SIG-M5 (cell line): ENCODE measurements around the gene GABRG3.

ENCODE experiments used
- DNase-seq: peaks from one replicate; lab custom pipeline; 2025; lab: John Stamatoyannopoulos, UW

The GABRG3 gene

DNA sequence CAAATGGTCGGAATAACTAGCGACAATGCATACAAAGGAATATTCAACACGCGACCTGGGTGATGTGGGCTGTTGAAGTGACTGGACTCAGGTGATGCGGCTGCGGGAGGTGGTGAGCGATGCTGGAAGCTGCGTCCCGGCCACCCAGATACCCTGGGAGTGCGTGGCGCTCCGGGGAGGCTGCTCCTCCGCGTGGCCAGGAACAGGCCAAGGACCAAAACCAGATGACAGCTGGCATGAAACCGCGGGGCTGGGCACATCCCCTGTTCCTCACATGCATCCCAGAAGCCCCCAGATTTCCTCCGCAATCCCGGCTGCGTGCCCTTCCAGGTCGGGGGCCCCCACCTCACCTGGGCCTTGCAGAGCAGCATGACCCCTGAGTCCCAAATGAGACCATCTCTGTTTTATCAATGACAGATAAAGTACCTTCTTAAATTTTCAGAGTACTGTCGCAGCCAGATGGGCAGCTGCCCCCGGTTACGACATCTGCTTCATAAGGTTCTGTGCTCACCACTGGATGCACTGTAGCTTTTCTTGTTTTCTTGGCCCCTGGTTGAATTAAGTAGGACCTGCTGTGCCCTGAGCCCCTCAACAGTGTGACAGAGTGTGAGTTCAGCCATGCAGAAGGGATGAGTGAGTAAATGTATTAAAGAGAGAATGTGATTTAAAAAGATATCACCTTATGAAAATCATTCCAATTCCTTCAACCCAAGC, 278.2 kb downstream of the GABRG3 start:
- DNase-seq, result no peak

DNA sequence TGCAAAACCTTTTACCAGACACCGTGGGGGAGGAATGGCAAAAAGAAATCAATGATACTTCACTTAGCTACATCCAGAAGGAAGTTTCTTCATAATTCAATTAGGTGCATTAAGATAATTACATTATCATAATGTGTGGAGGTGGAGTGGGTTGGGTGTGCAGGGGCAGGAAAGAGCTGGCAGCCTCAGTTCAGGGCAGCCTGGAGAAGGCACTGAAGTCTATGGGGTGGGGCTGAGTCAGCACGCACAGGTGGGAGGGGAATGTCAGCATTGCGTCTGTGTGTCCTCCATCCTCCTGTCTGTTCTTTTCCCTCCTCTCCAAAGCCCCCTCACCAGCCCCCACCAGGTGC, 278.8 kb downstream of the GABRG3 start:
- no peak for DNase-seq

DNA sequence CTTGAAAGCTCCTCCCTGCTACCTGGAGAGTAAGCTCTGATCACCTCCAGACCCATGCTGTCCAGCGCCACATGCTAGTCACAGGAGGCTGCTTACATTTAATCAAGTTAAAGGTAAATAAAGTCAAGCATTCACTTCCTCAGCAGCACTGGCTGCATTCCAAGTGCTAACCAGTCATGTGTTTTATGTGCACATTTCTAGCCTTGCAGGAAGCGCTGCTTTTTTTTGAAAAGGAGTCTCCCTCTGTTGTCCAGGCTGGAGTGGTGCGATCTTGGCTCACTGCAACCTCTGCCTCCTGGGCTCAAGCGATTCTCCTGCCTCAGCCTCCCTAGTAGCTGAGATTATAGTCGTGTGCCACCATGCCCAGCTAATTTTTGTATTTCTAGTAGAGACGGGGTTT, 279.2 kb downstream of the GABRG3 start:
- DNase-seq, result no peak

DNA sequence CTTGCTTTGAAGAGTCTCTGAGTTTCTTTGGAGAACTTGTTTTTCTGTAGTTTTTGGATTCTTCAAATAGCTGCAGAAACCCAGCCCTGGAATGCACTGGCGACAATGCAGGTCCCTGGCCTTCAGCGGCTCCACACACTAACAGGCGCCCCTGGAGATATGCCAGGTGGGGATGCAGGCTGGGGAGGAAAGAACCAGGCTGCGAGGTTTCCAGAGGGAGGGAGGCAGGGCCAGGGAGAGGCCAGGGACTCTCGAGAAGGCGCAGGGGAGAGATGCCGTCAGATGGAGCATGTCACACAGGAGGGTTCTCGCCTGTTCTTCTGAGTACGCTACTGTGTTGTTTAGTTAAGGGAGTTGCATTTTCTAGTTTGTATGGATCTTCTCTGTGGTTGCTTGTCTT, 283.1 kb downstream of the GABRG3 start:
- no peak for DNase-seq

DNA sequence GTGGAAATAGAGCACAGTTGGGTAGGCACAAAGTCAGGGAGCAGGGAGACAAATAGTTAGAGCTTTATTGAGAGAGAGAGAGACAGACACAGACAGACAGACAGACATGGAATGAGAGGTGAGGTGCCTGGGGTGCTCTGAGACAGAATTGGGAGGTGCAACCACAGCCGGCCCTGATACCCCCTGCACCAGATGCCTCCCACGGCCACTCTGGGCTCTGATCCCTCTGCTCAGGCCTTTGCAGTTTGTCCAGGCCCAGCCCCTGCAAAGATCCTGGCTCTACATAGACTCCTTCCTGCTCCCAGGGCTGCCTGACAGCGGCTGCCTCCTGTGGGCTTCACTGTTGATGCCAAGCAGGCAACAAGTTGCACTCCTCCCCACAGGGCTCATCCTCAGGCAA, 283.8 kb downstream of the GABRG3 start:
- DNase-seq, result no peak

DNA sequence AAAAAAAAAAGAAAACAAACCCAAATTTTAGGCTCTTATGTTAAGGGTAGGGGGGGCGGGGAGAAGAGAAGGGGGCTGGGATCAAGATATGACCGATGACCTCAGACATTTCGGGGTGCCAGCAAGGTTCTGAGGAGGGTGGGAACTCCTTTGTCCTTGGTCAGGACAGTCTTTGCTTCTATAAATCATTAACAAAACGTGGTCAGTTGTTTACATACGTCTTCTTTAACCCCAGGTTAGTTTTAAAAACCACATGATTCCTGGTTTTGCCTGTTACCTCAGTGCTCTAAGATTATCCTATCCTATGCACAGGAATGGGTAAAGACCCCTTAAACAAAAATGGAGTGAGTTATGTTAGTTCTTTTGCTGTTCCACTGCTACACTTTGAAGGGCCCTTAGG, 285.5 kb downstream of the GABRG3 start:
- no peak for DNase-seq

DNA sequence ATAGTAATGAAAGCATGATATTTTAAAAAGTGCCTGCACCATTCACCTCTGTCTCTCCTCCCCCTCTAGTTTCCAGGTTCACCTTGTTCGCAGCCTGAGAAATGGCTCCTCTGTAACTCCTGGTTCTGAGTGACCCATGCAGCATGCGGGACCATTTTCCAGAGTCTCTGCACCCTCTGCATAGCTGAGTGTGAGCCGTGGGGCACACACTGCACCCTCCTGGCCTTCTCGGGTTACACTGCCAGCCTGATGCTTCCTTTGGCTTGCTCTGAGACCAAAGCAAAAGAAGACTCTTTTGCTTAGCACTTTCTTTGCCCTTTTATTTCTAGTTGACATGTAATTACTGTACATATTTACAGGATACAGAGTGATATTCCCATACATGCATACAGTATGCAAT, 287.3 kb downstream of the GABRG3 start:
- no peak for DNase-seq

DNA sequence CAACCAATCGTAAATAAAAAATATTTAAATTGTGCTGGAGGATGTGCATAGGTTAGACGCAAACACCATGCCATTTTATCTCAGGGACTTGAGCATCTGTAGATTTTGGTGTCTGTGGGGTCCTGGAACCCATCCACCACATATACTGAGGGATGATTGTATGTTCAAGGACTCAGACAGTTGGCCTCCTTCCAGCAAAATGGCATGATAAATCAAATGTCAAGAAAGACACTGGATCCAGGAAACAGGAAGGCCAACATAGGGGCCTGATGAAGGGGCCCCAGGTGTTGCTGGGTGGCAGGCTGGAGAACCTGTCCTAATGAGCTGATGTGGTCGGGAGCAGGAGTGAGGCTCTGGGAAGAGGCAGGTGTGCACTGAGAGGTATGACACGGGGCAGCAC, 289.5 kb downstream of the GABRG3 start:
- DNase-seq, result no peak

DNA sequence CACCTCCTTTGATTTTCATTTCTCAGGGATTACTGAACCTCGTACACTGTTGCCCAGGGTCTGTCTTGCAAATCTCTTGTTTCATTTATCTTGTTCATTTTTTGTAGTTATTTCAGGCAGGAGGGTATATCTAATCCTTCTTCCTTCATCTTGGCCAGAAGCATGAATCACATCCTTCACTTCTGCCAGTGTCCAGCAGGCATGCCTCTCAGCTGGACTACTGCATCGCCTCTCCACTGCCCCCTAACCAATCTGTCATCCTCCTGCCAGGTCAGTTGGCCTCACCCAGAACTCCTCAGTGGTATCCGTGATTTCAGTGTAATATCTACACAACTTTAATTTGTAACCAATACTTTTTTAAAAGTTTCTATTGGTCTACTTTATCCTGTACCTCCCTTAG, 297.9 kb downstream of the GABRG3 start:
- DNase-seq, result no peak

DNA sequence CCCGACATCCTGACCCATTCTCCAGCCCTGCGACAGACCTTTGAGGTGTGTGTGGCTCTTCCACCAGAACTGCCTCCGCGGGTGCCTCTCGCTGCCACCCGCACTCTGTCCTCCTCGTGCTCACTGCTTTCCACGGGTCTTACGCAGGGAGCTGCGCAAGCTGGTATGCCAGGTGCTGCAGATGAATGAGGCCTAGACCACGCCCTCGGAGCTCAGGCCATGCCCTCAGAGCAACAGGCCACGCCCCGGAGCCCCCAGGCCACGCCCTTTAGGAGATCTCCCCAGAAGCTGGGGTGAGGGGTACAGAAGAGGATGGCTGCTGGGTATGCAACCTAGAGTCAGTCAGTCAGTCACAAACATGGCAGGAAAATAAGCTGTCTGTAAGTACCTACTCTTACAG, 300.3 kb downstream of the GABRG3 start:
- no peak for DNase-seq

DNA sequence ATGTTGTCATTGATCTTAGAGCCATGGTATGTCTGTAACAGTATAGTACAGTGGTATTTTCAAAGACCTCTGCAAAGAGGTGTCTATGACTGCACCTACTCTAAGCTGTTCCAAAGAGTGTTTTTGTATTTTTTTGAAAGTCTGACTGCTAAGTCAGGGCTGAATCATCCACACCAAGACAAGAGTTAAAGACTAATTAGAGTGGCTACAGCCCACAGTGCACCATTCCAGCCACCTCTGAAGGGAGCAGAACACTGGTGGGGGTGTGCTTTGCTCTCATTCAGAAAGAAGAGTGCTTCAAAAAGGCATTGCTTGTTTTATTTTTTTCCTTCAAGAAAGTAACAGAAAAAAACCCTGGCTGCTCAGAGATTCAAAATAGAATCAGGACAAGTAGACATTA, 301.4 kb downstream of the GABRG3 start:
- no peak for DNase-seq

DNA sequence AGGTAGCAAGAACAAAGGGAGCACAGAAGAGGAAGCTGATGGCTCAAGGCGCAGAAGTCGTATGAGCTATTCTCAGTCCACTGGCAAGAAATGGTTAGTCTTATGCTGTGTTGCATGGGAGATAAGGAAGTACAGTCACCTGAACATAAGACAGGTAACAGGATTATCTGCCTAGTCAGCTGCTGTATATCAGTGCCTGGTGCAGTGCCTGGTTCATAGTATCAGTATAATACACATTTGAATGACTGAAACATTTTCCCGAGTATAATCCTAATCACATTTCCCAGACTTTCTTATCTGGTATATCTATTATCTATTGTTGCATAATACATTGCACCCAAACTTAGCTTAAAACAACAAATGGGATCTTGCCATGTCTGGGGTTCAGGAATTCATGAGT, 302.5 kb downstream of the GABRG3 start:
- DNase-seq, result no peak

DNA sequence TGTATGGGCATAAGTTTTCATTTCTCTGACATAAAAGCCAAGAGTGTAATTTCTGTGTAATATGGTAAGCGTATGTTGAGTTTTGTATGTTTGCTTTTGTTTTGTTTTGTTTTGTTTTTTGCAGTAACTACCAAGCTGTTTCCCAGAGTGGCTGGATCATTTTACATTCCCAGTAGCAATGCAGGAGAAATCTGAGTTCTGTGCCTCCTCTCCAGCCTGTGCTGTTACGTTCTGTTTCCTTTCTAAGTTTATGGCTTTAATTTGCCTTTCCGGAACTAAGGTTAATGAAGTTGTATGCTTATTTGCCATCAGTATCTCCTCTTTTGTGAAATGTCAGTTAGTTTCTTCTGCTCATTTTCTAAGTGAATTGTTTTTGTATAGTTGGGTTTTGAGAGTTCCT, 307.8 kb downstream of the GABRG3 start:
- DNase-seq, result no peak

DNA sequence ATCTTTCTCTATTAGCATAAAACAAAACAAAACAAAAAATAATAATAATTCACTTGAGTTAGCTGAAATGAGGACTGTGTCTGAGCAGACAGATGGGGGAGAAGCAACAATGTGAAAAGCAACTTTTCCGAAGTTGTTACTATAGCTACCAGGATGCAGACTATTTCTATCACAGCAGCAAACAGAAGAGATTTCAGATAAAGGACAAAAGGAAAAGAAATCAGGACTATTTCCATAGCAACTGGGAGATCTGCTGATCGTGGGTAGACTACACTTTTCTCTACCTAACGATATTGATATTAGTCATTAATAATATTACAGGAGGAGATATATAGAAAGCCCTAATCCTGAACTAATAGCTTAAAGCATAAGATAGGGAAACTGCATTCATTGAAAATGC, 321.7 kb downstream of the GABRG3 start:
- DNase-seq, result no peak

DNA sequence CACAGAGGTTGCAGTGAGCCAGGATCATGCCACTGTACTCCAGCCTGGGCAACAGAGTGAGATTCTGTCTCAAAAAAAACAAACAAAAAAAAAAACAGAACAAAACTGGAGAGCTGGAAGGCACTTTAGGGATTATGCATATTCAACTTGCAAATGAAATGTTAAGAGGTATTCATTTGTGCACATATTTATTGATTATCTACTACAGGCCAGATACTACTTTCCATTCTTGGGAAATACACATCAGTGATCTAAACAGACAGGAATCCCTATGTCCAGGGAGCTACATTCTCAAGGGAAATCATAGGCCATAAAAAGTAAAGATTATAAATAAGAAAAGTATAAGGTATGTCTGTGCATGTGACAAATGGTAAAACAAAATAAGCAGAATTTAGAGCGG, 322.6 kb downstream of the GABRG3 start:
- DNase-seq, result no peak

DNA sequence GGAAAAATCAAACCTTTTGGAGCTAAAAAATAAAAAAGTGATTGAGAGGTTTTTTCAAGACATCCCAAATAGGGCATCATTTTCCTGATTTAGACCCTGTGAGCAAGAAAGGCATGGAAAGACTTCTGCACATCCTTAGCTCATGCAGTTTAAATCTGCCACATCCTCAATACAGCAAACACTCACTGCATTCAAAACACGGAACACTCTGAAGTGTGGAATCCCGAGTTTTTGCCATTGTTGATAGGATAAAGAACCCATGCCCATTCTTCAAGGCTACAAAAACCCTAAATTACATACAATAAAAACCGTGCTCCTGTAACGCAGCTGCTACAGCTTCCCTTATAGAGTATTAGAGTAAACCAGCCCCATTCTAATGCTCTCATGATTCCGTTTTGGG, 346.8 kb downstream of the GABRG3 start:
- DNase-seq, result no peak

DNA sequence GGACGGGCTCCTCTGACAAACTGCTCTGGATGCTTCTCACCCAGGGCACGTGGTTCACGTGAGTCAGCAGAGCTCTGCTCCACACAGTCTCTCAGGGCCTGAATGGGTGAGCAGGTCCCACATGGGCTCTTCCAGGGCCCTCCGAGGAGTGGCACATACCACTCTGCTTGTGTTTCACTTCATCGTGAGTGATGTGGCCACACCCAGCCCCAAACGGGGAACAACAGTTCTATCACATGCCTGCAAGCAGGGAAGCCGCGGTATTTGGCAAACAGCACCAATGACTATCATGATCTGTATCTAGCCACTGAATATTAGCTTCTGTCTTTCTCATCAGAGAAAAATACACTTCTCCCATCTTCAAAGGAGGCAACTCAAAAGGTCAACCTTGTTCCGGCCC, 352.8 kb downstream of the GABRG3 start:
- DNase-seq, result no peak

DNA sequence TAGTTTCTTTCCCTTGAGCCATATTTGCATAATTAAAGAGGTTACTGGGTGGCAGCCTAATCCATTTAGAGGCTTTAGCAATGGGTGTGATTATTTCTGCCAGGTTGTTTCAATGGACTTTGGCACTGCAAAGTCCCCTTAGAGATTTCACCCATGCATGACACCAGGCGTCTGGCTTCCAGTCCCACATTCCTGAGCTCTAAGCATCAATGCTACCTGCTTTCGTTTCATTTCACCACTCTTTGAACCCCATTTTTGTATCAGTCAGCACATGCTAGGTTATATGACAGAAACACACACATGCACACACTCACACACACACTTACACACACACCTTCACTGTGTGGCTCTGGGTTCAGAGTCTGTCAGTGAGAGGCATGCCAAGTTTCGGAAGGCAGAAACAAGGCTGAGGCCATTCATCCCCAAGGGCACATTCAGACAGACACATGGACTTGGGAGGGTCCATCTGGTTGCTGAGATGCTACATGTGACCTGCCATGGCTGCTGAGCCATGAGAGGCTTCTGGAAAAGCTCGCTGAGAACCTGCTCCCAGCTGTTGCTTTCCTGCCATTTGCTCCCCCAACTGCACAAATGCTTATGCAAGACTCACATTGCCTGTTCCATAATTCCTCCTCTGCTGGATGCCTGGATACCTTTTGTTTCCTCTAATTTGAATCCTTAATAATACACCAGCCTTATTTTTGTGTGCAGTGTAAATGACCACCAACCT, 354.1 kb downstream of the GABRG3 start:
- DNase-seq, result no peak

DNA sequence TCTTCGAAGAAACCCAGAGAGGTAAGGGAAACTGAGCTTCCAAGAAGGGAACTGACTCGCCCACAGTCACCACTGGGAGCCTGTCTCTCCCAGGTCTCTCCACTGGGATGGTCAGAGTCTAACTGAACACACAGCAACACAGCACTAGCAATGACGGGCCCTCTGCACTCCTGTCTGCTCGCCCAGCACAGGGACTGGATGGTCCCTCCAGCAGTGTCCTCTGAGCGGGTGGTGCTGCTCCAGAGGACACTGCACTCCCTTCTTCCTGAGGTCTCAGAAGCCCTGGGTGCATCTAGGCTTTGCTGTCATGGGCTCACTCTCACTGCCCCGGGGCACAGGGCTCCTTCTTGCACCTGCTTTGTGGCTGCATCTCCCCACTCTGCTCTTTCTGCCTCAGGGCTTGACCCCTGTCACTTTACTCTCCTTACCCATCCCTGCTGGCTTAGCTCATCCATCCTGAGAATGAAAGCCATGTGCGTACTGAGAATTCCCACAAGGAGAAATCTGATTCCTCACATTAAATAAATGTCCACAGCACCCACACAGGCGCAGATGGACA, 356.6 kb downstream of the GABRG3 start:
- DNase-seq, result no peak

DNA sequence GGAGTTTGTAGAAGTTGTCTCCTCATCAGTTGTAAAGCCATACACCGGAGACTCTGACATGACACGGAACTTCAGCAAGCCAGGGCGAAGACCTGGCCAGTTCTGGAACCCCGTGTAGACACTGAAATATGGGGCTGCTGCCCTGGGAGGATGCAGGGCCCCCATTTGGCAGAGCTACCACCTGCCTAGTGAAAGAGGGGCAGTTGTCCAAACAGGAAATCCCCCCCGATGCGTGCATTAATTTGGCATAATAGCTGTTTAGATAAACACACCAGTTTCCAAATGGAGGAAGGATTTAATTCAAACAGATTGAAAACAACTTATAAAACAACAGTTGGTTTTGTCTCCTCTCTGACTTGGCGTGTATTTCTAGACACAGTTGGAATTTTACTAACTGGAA, 357.2 kb downstream of the GABRG3 start:
- DNase-seq, result no peak

DNA sequence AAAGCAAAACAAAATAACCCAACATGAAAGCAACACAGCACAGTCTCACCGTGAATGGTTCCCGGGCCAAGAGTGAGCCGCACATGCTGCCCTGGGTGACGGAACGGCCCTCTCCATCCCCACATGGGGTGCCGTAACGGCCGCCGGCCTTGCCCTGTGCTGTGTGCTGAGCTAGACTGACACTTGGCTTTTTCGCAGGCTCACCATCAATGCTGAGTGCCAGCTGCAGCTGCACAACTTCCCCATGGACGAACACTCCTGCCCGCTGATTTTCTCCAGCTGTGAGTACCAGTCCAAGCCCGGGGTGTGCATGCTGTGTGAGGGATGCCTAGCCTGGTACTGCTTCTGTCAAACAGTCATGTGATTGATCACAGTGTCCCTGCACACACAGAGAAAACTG, 357.6 kb downstream of the GABRG3 start:
- no peak for DNase-seq

DNA sequence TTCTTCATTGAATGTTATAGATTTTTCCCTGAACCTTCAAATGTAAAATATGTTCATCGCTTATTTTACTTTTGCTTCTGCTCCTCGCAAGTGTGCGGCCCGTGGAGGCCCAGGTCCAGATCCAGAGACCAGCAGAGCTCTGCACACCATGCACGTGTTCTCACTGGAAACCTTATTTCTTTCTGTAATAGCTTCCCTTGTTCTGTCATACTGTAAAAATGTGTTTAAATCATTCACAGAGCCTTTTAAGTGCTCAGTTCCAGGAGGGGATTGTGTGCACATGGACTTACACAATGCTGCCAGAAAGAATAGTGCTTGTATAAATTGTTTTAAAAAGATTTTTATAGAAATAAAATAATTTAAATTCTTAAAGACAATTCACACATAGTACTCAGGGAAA, 359.3 kb downstream of the GABRG3 start:
- DNase-seq, result no peak

DNA sequence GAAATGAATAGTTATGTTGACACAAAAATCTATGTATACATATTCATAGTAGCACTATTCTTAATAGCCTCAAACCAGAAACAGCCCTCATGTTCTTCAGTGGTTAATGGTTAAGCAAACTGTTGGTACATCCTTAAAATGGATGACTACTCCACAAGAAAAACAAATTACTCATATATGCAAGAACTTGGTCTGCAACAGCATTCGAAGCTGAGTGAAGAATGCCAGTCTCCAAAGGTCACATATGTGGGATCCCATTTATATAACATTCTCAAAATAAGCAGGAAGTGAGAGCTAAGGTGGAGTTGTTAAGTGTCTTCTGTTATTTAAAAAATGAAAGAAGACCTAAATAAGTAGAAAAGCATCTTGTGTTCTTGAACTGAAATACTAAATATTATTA, 365.7 kb downstream of the GABRG3 start:
- DNase-seq, result no peak

DNA sequence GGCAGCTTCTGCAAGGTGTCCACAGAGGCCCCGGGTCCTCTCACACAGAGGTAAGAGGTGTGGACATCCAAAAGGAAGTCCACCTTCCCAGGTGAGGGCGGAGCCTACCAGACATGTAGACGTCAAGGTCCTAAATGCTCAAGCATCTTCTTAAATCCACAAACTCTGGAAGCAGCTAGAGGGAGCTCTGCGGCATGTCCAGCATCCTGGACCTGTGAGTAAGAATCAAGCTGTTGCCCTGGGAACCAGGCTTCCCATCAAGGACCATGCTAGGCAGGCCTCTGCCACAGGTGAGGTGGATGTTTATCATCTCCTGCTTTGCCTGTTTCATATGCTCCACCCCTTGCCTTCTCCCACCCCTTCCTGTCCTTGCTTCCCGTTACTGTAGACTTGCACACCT, 368.2 kb downstream of the GABRG3 start:
- no peak for DNase-seq
